Prostate gland (tissue), 2 donors: ENCODE data around the gene SOBP.

Experiments used
- POLR2A ChIP-seq: fragments of 450-650 bp; IDR thresholded peaks from one replicate; pipeline ENCODE4 v1.6.1; 2016; ENCODE audit warnings: antibody characterized with exemption, mild to moderate bottlenecking
- POLR2AphosphoS5 ChIP-seq: sonication (generic); formaldehyde crosslinking; IDR thresholded peaks from one replicate; pipeline ENCODE4 v1.6.1; 2017; ENCODE audit warnings: antibody characterized with exemption
- TF ChIP-seq, protein P1 (sequence below), 4 experiments: fragments of 200-600 bp in 2 of 4; fragments of 450-650 bp in 2 of 4; sonication (generic) in 2 of 4; IDR thresholded peaks; 1 replicate in 3 of 4; 2 replicates in 1 of 4; pipeline ENCODE4 v1.5.1; 2016 to 2019; ENCODE audit warnings: antibody characterized with exemption in 4 of 4, mild to moderate bottlenecking in 2 of 4, moderate library complexity in 2 of 4

DNA sequence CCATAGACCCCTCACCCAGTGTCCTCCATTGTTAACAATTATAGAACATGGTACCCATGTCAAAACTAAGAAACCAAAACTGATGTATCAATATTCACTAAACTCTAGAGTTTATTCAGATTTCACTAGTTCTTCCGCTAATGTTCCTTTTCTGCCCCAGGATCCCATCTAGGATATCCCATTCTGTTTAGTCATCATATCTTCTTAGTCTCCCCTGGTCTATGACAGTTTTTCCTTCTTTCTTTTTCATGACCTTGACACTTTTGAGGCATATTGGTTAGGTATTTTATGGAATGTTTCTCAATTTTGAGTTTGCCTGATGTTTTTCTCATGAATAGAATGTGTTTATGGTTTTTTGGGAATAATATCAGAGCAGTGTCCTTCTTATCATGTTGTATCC lies 187.5 kb downstream of the SOBP start:
- no peak for TF ChIP-seq POLR2A
- TF ChIP-seq, protein P1, sequence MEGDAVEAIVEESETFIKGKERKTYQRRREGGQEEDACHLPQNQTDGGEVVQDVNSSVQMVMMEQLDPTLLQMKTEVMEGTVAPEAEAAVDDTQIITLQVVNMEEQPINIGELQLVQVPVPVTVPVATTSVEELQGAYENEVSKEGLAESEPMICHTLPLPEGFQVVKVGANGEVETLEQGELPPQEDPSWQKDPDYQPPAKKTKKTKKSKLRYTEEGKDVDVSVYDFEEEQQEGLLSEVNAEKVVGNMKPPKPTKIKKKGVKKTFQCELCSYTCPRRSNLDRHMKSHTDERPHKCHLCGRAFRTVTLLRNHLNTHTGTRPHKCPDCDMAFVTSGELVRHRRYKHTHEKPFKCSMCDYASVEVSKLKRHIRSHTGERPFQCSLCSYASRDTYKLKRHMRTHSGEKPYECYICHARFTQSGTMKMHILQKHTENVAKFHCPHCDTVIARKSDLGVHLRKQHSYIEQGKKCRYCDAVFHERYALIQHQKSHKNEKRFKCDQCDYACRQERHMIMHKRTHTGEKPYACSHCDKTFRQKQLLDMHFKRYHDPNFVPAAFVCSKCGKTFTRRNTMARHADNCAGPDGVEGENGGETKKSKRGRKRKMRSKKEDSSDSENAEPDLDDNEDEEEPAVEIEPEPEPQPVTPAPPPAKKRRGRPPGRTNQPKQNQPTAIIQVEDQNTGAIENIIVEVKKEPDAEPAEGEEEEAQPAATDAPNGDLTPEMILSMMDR (IDR thresholded peaks at IDR 0.05) = no peak
- TF ChIP-seq POLR2AphosphoS5 = no peak
